ENCODE data around the gene LILRB5. TPM values are rescaled to one million over a fixed set of nuclear protein-coding genes. Genes with fewer than 3 reads are reported as not detected.
"Not testable (repeated sequence)": the region's sequence is repeated elsewhere in the genome, so short reads cannot be mapped to it uniquely, and the experiment has no call there.

The LILRB5 gene
- polyA plus RNA-seq, 1 experiment, result not detected

GRCh38 chr19:54247106-54247930, 9.8 kb downstream of the LILRB5 start:
- CTCF ChIA-PET, result no interaction called here
- no peak for DNase-seq (ENCODE audit: low read depth)
- POLR2A ChIA-PET, result no interaction called here
- Histone ChIP-seq H3K4me3 (ENCODE audit: low read depth, low read length) (no peak overlapping the region), H3K27me3 (ENCODE audit: control insufficient read depth, insufficient read depth, low read length) (peaks cover 2% of the 10 kb centered on the region), H3K36me3 (ENCODE audit: control insufficient read depth, insufficient read depth, low read length) (no peaks in the 10 kb centered on the region)
- TF ChIP-seq CTCF (IDR thresholded peaks at IDR 0.05; ENCODE audit: insufficient read depth, low read depth, low read length), result no peak

GRCh38 chr19:54245936-54246335, 11.1 kb downstream of the LILRB5 start:
- no peak for TF ChIP-seq CTCF (IDR thresholded peaks at IDR 0.05; ENCODE audit: insufficient read depth, low read depth, low read length)
- POLR2A ChIA-PET, result no interaction called here
- no peak overlapping the region for H3K4me3 ChIP-seq (ENCODE audit: low read depth, low read length)
- DNase-seq (ENCODE audit: low read depth), result no peak
- no peaks in the 10 kb centered on the region for H3K27me3 ChIP-seq (ENCODE audit: control insufficient read depth, insufficient read depth, low read length)
- CTCF ChIA-PET, result no interaction called here
- no peaks in the 10 kb centered on the region for H3K36me3 ChIP-seq (ENCODE audit: control insufficient read depth, insufficient read depth, low read length)

- H3K4me3 ChIP-seq (ENCODE audit: low read depth, low read length); CTCF ChIA-PET; H3K27me3 ChIP-seq (ENCODE audit: control insufficient read depth, insufficient read depth, low read length); DNase-seq (ENCODE audit: low read depth); H3K36me3 ChIP-seq (ENCODE audit: control insufficient read depth, insufficient read depth, low read length); POLR2A ChIA-PET: not testable (repeated sequence)
Measured at GRCh38 chr19:54243809-54244208, 13.3 kb downstream of the LILRB5 start.

GRCh38 chr19:54242646-54243045, 14.4 kb downstream of the LILRB5 start, which contains the start of gene LILRA6:
LILRA6 (minus strand) TSS chr19:54242790.
- H3K36me3 ChIP-seq (ENCODE audit: control insufficient read depth, insufficient read depth, low read length); DNase-seq (ENCODE audit: low read depth); POLR2A ChIA-PET; H3K27me3 ChIP-seq (ENCODE audit: control insufficient read depth, insufficient read depth, low read length); CTCF ChIA-PET; H3K4me3 ChIP-seq (ENCODE audit: low read depth, low read length): not testable (repeated sequence)

- DNase-seq (ENCODE audit: low read depth); POLR2A ChIA-PET; CTCF ChIA-PET: not testable (repeated sequence)
Measured at GRCh38 chr19:54242234-54242633, 14.8 kb downstream of the LILRB5 start.

GRCh38 chr19:54240372-54241336, 16.4 kb downstream of the LILRB5 start:
- CTCF ChIA-PET; POLR2A ChIA-PET; H3K36me3 ChIP-seq (ENCODE audit: control insufficient read depth, insufficient read depth, low read length); H3K4me3 ChIP-seq (ENCODE audit: low read depth, low read length); DNase-seq (ENCODE audit: low read depth); H3K27me3 ChIP-seq (ENCODE audit: control insufficient read depth, insufficient read depth, low read length): not testable (repeated sequence)

More at GRCh38 chr19:54242234-54242633, 14.8 kb downstream of the LILRB5 start:
- not testable (repeated sequence) for H3K4me3 ChIP-seq (ENCODE audit: low read depth, low read length); H3K27me3 ChIP-seq (ENCODE audit: control insufficient read depth, insufficient read depth, low read length); H3K36me3 ChIP-seq (ENCODE audit: control insufficient read depth, insufficient read depth, low read length)

GRCh38 chr19:54239491-54240371, 17.3 kb downstream of the LILRB5 start:
- POLR2A ChIA-PET; DNase-seq (ENCODE audit: low read depth); CTCF ChIA-PET; H3K4me3 ChIP-seq (ENCODE audit: low read depth, low read length); H3K36me3 ChIP-seq (ENCODE audit: control insufficient read depth, insufficient read depth, low read length); H3K27me3 ChIP-seq (ENCODE audit: control insufficient read depth, insufficient read depth, low read length): not testable (repeated sequence)
